Right forelimb (tissue), 1 donor: Measurements from ENCODE around the gene OR10G3.

Source experiments
- DNase-seq: peaks from one replicate; pipeline ENCODE4 v3.0.0-alpha.2; 2018

OR10G3 gene

GRCh38 chr14:21535545-21536417, 44.1 kb downstream of the OR10G3 start:
- no peak for DNase-seq

GRCh38 chr14:21534576-21534975, 45.3 kb downstream of the OR10G3 start:
- no peak for DNase-seq

- DNase-seq: no peak
Observed at GRCh38 chr14:21533294-21533693, 46.6 kb downstream of the OR10G3 start.

GRCh38 chr14:21529515-21529914, 50.4 kb downstream of the OR10G3 start:
- DNase-seq: no peak

GRCh38 chr14:21528381-21529348, 51.2 kb downstream of the OR10G3 start:
- no peak for DNase-seq

GRCh38 chr14:21527318-21527679, 52.6 kb downstream of the OR10G3 start:
- DNase-seq: no peak

GRCh38 chr14:21526672-21527317, 53.1 kb downstream of the OR10G3 start:
- DNase-seq: no peak

GRCh38 chr14:21525962-21526671, 53.8 kb downstream of the OR10G3 start, which contains the start of gene SALL2:
TSS of gene SALL2 (minus strand) at chr14:21526346. CDS start at chr14:21526127, 219 bp downstream.
- DNase-seq: peak; percentile 87

- no peak for DNase-seq
Observed at GRCh38 chr14:21525571-21525961, 54.3 kb downstream of the OR10G3 start.

GRCh38 chr14:21524575-21525490, 55.0 kb downstream of the OR10G3 start:
- no peak for DNase-seq

GRCh38 chr14:21523203-21523602, 56.7 kb downstream of the OR10G3 start:
- no peak for DNase-seq

- DNase-seq: no peak
Observed at GRCh38 chr14:21521501-21521900, 58.4 kb downstream of the OR10G3 start.

GRCh38 chr14:21520767-21521166, 59.1 kb downstream of the OR10G3 start:
- DNase-seq: no peak

- no peak for DNase-seq
Observed at GRCh38 chr14:21518725-21519124, 61.2 kb downstream of the OR10G3 start.
